ENCODE data around the gene RAMP1.

DNA sequence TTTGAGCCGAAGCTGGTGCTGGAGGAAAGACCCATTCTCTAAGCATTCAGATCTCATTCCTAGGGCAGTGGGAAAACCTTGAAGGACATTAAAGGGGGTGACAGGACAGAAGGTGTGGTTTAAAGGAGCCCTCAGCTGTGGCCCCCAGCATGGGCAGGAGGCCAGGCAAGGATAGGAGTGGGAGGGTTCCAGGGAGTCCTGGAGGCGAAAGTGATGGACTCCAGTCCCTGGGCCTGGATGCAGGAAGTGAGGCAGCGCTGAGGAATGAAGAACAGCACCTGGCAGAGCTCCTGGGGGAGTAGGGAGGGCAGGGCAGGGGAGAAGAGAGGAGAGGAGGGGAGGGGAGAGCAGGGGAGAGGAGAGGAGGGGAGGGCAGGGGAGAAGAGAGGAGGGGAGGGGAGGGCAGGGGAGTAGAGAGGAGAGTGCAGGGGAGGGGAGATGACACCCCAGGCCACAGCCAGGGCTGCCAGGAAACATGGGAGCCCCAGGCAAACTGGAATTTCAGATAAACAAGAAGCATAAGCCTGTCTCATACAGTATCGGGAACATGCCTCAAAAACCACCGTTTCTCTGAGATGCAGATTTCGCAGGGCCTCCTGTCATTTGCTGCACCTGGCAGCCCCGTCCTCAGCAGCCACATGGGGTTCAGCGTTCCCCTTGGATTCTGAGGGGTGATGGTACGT lies 5.7 kb downstream of the RAMP1 start:
- no peak for TF ChIP-seq POLR2A (IDR thresholded peaks at IDR 0.05; ENCODE audit: low read depth, low read length)
- TF ChIP-seq RCOR1 (IDR thresholded peaks at IDR 0.05; ENCODE audit: insufficient replicate concordance, low read length), result no peak
- no peak for TF ChIP-seq BHLHE40 (IDR thresholded peaks at IDR 0.05; ENCODE audit: low read depth, low read length)
- TF ChIP-seq, protein P1, sequence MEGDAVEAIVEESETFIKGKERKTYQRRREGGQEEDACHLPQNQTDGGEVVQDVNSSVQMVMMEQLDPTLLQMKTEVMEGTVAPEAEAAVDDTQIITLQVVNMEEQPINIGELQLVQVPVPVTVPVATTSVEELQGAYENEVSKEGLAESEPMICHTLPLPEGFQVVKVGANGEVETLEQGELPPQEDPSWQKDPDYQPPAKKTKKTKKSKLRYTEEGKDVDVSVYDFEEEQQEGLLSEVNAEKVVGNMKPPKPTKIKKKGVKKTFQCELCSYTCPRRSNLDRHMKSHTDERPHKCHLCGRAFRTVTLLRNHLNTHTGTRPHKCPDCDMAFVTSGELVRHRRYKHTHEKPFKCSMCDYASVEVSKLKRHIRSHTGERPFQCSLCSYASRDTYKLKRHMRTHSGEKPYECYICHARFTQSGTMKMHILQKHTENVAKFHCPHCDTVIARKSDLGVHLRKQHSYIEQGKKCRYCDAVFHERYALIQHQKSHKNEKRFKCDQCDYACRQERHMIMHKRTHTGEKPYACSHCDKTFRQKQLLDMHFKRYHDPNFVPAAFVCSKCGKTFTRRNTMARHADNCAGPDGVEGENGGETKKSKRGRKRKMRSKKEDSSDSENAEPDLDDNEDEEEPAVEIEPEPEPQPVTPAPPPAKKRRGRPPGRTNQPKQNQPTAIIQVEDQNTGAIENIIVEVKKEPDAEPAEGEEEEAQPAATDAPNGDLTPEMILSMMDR (conservative IDR thresholded peaks at IDR 0.05; ENCODE audit: low read depth, low read length), result no peak
- TF ChIP-seq RAD21 (IDR thresholded peaks at IDR 0.05; ENCODE audit: low read length), result no peak
- TF ChIP-seq FOS (IDR thresholded peaks at IDR 0.05; ENCODE audit: low read depth, low read length), result 0 out of 2 replicates have a peak, but pooled peaks have one; percentile 14
- TF ChIP-seq CEBPB (IDR thresholded peaks at IDR 0.05; ENCODE audit: low read depth, low read length), result no peak
- peak; percentile 31; the same call in 1 of the 2 replicates for TF ChIP-seq MAZ (IDR thresholded peaks at IDR 0.05; ENCODE audit: borderline replicate concordance, low read depth, low read length)
- no peak for TF ChIP-seq MAFK (IDR thresholded peaks at IDR 0.05; ENCODE audit: low read depth, low read length)
- TF ChIP-seq, protein P2, sequence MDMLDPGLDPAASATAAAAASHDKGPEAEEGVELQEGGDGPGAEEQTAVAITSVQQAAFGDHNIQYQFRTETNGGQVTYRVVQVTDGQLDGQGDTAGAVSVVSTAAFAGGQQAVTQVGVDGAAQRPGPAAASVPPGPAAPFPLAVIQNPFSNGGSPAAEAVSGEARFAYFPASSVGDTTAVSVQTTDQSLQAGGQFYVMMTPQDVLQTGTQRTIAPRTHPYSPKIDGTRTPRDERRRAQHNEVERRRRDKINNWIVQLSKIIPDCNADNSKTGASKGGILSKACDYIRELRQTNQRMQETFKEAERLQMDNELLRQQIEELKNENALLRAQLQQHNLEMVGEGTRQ (IDR thresholded peaks at IDR 0.05; ENCODE audit: low read depth, low read length), result no peak
